GM18499 (cell line): ENCODE results near the gene GLYATL2.

Experiments
- ATAC-seq: cut with Tn5 transposase; IDR thresholded peaks from one replicate; pipeline ENCODE4 v1.9.1; 2021; ENCODE audit warnings: moderate number of reproducible peaks; ENCODE audit not compliant: insufficient read depth, unreplicated experiment

GLYATL2 gene, protein sequence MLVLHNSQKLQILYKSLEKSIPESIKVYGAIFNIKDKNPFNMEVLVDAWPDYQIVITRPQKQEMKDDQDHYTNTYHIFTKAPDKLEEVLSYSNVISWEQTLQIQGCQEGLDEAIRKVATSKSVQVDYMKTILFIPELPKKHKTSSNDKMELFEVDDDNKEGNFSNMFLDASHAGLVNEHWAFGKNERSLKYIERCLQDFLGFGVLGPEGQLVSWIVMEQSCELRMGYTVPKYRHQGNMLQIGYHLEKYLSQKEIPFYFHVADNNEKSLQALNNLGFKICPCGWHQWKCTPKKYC

GRCh38 chr11:58844361-58845005 is at the start of gene GLYATL2:
Gene GLYATL2 (minus strand): TSS chr11:58844704. CDS start chr11:58839612, 5,092 bp downstream.
- ATAC-seq, result no peak

DNA sequence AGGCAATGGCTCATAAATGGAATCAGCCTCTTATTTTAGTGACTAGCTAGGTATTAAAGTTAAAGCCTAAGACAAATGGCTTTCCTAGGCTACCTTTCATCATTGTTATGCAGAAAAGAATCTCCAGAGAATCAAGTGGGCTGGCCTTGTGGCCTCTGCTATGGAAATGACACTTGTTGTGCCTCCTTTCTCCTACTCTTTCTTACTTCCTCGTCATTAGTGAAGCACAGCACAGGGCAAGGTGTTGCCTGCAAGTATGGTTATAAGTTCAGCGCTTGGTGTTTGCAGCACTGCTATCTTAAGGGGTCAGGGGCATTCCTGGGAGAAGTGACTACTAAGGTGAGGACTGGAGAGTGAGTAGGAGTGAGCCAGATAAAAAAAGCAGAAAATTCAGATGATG is 49.4 kb upstream of the GLYATL2 start:
- ATAC-seq, result no peak

DNA sequence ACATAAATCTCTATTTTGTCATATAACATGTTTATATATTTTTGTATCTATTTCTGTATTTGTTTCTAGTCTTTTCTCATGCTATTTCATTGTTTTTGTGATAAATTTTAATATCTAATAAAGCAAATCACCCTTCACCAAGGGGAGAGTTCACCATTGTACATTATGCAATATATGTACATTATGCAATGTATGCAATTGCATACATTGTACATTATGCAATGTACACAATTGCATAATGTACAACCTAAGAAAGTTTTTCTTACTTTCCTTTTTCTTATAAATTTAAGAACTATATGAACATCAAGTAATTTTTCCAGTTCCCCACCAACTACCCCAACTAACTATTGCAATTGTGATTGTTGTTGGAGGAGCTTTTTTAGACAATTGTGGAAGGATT is 44.1 kb upstream of the GLYATL2 start:
- no peak for ATAC-seq

- ATAC-seq, result no peak
These were observed 42.9 kb upstream of the GLYATL2 start for GRCh38 chr11:58887452-58887851.

DNA sequence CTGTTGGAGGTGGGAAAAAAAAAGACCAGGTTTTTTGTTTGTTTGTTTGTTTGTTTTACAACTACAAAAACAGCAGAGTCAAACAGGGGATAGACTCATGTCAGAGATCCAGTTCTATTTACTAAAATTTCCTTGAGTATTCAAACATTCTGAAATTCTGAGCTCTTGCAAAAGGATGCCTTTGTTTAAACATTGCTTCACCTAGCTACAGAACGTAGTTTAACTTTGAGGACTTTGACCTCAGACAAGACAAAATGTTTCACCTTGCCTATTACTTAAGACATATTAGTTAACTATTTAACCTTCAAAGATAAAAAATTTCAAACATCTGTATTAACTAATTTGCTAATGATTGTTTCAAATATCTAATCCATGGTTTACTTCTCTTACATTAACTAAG is 36.1 kb upstream of the GLYATL2 start:
- no peak for ATAC-seq

DNA sequence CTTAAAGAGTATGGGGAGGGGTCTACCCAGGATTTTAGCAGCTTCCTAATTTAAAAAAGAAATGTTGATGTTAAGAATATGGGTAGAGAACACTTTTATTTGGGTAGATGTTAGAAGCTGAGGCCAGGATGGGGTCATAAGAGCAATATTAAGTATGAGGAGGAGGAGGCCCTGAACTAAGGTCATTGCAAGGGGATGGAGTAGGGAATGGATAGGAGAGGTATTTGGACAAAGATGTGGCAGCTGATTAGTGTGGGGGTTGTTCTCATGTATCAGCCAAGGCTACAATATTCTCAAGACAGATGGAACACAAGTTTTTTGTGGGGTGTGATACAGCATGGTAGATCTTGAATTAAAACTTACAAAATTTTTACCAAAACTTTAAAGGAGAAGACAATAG is 35.7 kb upstream of the GLYATL2 start:
- ATAC-seq, result no peak

- no peak for ATAC-seq
These were observed 23.1 kb upstream of the GLYATL2 start for GRCh38 chr11:58867556-58867955.

DNA sequence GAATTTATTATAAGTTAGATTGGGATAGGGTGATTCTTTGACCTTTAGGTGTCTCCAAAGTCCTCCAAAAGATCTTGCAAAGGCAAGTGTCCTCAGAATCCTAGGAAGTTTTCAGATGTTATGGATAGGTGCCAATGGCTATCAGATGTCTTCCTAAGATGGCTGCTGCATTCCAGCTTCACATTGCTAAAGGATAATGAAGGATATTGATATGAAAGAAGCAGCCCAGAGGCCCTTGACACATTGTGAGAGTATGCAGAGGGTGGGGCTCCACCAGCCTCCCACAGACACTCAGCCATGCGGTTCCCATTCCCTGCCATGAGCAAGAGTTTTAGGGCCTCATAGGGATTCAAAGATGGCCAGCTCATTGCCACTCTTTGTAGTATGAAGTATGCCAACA is 22.3 kb upstream of the GLYATL2 start:
- no peak for ATAC-seq

DNA sequence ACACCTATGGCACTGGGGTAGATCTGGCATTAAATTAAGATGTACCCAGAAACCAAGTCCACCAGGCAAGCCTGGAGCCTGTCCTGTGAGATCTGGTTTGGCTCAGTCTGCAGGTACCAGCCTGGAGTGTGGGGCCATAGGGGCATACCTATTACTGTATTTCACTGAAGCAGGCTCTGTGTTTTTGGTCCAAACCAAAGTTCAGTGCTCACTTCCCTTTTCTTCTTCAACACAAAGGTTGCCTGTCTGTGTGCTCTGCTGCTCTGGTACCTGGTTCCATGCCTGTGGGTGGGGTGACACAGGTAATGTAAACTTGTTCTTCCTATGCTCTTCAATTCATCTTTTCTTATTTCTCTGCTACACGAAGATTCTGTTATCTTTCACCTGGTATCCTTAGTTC is 19.8 kb upstream of the GLYATL2 start:
- ATAC-seq, result no peak

- ATAC-seq, result no peak
These were observed 19.2 kb upstream of the GLYATL2 start for GRCh38 chr11:58863697-58864096.

DNA sequence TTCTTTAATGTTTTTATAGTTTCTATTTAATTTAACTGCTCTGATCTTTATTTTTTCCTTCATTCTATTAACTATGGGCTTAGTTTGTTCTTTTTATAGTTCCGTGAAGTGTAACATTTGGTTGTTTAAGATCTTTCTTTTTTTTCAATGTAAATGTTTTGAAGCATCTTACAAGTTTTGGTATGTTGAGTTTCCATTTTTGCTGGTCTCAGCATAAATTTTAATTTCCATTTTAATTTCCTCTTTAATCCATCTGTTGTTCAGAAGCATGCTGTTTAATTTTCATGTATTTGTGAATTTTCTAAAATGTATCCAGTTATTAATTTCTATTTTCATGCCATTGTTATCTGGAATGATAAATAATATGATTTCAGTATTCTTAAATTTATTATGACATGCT is 17.0 kb upstream of the GLYATL2 start:
- ATAC-seq, result no peak

DNA sequence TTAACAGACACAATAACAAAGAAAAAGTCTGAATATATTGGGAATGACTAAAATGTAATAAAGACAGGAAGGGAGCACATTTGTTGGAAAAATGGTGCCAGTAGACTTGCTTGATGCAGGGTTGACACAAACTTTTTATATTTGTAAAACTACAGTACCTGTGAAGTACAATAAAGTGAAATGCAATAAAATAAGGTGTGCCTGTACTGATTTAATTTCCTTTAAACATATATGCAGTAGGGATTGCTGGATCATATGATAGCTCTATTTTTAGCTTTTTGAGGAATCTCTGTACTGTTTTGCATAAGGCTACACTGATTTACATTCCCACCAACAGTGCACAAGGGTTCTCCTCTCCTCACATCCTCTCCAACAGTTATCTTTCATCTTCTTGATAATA is 12.3 kb upstream of the GLYATL2 start:
- ATAC-seq, result no peak

GRCh38 chr11:58845386-58845785 is 882 bp upstream of the GLYATL2 start:
- ATAC-seq, result no peak

DNA sequence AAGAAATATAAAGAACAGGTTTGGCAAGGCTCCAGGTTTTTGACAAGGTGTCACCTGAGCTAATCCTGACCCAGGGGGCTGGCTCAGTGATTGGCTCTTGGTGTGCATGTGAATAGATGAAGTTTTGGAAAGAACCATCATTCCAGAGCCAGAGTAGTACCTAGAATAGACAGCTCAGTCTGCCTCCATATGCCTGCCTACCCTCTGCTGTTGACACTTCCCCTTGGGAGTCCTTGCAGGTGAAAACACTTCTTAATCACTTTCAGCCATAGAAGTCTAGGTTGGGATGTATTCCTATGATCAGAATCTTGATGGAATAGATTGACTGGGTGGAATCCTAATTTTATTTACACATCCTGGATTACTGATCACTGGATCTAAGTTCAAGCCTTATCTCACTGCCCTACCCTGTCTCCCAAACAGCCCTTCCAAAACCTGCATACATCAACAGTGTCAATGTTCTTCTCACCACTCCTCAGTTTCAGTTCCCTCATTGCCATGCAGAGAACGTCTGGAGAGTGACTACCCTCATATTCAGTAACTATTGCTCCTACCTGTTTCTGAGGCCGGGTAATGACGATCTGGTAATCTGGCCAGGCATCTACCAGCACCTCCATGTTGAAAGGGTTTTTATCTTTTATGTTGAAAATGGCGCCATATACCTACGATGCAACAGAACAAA is 6.7 kb downstream of the GLYATL2 start:
- no peak for ATAC-seq

GRCh38 chr11:58832056-58832645 is 12.4 kb downstream of the GLYATL2 start:
- no peak for ATAC-seq

DNA sequence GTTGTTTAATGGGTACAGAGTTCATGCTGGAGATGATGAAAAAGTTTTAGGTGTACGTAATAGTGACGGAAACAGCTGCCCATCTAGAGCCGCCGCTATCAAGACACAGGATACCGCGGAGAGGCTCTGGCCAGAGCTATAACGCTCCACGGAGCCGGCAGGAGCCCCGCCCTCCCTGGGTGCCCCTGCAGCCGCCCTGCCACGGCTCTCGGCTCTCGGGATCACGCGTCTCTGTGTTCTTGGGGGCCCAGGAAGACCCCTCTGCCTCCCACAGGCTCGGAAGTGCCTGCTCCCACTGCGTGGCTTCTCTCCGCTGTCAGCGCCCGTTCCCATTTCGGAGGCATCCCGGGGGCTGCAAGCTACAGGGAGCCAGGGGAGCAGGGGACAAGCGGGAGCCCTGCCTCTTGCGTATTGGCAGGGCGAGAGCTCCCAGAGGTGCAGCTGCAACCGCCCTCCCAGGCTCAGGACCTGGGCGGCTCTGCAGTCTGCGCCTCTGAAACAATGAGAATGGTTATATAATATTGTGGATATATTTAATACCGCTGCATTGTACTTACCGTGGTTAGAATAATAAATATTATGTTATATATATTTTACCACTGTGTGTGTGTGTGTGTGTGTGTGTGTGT is 13.7 kb downstream of the GLYATL2 start:
- no peak for ATAC-seq

DNA sequence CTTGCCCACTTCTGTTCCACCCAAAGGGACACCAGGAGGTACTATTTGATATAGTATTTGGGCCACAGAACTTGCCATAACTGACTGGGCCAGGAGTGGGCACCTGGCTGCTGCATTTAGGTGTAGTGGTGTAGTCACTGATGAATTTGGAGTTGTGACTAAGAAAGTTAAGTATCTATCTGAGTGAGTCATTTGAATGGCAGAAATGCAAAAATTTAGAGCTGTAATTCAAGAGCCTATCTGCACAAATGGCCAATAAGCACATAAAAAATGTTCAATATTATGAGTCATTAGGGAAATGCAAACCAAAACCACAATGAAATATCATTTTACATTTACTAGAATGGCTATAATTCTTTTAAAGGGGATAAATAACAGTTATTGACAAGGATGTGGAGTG is 14.7 kb downstream of the GLYATL2 start:
- no peak for ATAC-seq

GRCh38 chr11:58813693-58814092 is 30.8 kb downstream of the GLYATL2 start:
- no peak for ATAC-seq

- no peak for ATAC-seq
These were observed 33.0 kb downstream of the GLYATL2 start for GRCh38 chr11:58811499-58811898.

- no peak for ATAC-seq
These were observed 37.2 kb downstream of the GLYATL2 start for GRCh38 chr11:58807343-58807742.

- ATAC-seq, result no peak
These were observed 39.4 kb downstream of the GLYATL2 start for GRCh38 chr11:58805065-58805464.
